HG03196 (cell line): ENCODE results near the gene NEK6.

Experiments used
- ATAC-seq: cut with Tn5 transposase; IDR thresholded peaks from one replicate; pipeline ENCODE4 v1.9.1; 2021; ENCODE audit not compliant: unreplicated experiment

The NEK6 gene

GRCh38 chr9:124392871-124393460 lies 135.2 kb downstream of the NEK6 start:
- no peak for ATAC-seq

DNA sequence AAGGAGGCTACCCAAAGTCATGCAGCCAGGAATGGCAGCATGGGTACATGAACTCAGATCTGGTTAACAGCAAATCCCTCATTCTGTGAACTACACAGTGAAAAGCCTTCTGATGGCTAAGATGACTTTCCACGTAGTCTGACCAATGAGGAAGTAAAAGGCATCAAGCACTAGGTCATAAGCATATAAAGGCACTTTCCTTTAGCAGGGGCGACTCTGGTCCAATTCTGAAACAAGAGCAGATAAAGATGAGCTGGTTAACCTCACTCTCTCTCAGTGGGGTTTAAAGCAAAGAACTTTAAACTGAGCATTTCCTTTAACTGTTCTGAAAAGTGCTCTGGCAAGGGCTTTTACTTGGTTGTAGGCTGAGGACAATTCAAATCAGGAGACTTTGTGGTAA lies 136.4 kb downstream of the NEK6 start:
- ATAC-seq: no peak

- ATAC-seq: no peak
Observed at GRCh38 chr9:124394596-124394995, 136.8 kb downstream of the NEK6 start.

GRCh38 chr9:124395826-124396225 lies 138.1 kb downstream of the NEK6 start:
- ATAC-seq: no peak

DNA sequence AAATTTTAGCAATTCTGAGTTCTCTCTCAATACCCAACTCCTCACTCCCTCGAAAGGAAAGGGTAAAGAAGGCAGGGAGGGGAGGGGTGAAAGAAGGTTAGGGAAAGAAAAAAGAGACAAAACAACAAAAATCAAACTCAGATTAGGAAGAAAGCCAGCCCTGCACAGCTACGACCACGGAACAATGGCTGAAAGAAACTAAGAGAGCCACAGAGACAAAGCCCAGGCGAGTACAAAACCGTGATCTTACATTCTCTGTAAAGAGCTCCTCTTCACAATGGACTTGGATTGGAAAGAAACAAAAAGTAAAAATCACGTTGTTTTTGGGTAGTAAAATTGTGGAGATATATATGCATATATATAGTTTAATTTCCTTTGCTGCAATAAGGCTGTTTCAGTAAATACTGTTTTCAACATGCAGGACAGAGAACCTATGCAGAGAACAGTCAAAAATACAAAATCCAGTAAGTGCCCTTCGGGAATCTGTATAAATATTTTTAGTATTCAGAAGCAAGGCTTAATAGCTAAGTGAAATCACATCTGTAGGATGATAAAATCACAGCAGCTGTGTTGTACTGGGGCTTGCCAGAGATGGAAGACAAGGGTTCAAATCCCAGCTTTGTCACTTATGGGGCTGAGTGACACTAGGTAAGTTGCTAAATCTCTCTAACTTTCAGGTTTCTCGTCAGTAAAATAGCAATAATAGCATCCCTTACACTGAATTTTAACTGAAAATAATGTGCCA lies 140.6 kb downstream of the NEK6 start:
- no peak for ATAC-seq

GRCh38 chr9:124399323-124399967 lies 141.7 kb downstream of the NEK6 start:
- no peak for ATAC-seq

GRCh38 chr9:124399968-124400940 lies 142.5 kb downstream of the NEK6 start:
- no peak for ATAC-seq
